Inferior parietal cortex (tissue), 1 donor: ENCODE measurements around the gene SOCS3.
A peak's percentile ranks its signal among the peaks of the same experiment; 100 is the strongest.

Experiments used
- DNase-seq: peaks from one replicate; pipeline ENCODE4 v3.0.0-alpha.2; 2016; ENCODE audit errors: extremely low spot score

Gene SOCS3

GRCh38 chr17:78367193-78367592 lies 7.3 kb upstream of the SOCS3 start:
- DNase-seq: no peak

- no peak for DNase-seq
Observed at GRCh38 chr17:78366109-78366848, 6.4 kb upstream of the SOCS3 start.

DNA sequence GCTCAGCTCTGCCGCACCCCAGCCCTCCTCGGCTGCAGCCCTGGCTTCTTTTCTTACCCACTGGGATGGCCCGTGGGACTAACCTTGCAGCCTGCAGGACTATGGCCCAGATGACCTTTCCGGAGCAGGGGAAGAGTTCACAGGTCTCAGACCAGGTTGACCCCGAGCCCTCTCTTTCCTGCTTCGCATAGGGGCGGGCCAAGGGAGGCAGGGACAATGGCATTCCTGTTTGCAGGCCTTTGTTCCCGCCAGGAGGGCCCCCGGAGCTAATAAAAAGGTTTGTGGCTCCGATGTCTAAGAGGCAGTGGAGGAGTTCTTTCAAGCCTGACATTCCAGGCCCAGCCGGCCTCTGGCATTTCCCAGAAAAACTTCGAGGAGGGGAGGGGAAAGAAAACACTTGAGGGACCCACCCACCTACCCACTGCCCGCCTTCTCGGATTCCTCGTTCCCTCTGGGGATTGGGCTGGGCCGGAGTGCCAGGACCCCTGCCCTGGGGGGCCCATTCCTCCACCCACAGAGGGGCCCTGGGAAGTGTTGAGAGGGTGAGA lies 5.8 kb upstream of the SOCS3 start:
- DNase-seq: no peak

- no peak for DNase-seq
Observed at GRCh38 chr17:78364436-78365281, 4.8 kb upstream of the SOCS3 start.

GRCh38 chr17:78362671-78363070 lies 2.8 kb upstream of the SOCS3 start:
- DNase-seq: no peak

DNA sequence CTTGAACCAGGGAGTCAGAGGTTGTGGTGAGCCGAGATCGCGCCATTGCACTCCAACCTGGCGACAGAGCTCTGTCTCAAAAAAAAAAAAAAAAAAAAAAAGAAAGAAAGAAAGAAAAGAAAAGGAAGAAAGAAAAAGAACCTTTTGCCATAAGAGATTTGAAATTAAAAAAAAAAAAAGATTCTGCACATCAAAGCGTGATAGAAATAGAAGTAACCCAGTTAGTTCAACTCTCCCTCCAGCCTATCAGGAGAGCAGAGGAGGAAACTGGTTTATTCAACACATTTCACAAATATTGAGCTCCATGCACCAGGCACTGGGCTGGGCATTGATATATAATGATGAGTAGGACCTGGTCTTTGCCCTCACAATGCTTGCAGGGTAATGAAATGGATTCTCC lies 2.4 kb upstream of the SOCS3 start:
- DNase-seq: no peak

DNA sequence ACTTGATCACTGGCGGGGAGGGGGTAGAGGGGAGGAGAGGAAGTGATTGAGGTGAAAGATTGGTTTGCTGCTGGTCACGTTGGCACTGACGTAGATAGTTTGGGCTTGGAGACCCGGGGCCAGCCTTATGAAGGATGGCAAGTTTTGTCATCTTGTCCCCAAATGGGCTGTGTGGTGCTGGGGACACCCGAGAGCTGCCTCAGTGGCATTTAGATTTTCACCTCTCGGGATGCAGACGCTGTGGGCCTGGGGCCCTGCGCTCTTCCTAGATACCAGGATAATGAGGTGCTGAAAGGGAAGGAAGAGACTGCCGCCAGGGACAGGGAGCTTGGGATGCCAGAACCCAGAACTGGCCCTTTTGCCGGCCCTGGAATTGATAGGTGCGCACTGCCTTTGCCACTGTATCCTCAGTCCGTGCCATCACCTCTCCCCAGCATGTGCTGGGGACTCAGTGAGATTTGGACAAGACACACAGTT lies 1.4 kb upstream of the SOCS3 start:
- DNase-seq: no peak

DNA sequence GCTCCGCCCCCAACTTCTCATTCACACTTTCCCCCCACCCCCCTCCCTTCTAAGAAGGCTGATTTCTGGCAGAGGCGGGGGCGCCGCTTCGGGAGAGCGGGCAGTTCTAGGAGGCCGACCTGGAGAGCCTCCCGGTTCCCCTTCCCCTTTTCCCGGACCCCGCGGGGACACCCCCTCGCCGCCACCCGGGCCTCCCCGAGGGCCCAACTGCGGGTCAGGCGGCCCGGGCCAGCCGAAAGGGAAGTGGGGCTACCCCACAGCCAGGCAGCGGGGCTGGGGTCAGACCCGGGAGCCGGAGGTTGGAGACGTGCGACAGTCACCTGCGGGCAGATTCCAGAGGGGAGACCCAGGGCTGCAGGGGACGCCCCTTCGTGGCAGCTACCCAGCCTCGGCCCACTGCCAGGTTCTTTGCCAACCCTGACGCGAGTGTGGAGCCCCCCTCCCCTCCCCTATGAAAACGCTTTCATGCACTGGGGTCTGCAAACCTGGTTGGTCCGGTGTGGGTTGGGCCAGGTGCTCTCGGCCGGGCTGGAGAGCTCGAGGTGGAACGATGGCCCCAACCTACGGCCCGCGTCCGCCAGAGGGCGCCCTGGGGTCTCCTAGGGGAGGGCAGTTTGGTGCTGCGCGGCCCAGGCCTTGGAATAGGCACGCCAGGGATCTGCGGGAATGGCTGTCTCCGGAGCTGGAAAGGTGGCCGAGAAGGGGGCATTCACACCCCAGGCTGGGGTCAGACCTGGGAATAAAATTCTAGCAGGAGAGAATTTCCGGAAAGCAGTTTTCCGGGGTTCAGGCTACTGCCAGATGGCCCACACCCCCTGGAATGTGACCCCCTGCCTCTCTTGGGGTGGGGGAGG lies 721 bp upstream of the SOCS3 start:
- DNase-seq: peak; percentile 80

DNA sequence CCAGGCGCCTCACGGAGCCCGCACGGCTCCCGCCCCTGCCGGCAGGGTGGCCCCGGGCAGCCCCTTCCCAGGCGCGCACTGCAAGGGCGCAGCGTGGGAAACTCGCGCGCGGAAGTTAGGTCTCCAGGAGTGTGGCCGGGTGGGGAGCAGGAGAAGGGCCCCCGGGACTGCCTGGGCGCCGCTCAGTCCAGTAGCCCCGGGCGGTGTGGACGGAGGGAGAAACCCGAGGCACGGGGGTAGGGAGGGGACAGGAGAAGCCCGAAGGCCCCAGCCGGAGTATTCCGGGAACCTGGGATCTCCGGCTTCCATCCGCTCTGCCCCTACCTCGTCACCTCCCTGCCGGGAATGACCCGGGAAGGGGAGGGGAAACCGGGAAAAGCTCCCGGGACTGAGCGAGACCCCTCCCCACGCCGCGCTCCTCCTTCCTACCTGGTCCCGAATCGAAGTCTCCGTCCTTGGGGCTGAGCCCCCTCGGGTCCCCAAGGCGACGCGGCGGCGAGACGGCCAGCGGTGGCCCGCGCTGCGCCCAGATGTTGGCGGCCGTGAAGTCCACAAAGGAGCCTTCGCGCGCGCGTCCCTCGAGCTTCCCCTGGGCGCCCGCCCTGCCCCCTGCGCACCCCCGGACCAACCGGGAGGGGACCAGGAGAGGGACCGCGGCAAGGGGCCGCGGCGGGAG lies 418 bp downstream of the SOCS3 start:
- DNase-seq: no peak

- DNase-seq: no peak
Observed at GRCh38 chr17:78358538-78359320, 1.1 kb downstream of the SOCS3 start.

DNA sequence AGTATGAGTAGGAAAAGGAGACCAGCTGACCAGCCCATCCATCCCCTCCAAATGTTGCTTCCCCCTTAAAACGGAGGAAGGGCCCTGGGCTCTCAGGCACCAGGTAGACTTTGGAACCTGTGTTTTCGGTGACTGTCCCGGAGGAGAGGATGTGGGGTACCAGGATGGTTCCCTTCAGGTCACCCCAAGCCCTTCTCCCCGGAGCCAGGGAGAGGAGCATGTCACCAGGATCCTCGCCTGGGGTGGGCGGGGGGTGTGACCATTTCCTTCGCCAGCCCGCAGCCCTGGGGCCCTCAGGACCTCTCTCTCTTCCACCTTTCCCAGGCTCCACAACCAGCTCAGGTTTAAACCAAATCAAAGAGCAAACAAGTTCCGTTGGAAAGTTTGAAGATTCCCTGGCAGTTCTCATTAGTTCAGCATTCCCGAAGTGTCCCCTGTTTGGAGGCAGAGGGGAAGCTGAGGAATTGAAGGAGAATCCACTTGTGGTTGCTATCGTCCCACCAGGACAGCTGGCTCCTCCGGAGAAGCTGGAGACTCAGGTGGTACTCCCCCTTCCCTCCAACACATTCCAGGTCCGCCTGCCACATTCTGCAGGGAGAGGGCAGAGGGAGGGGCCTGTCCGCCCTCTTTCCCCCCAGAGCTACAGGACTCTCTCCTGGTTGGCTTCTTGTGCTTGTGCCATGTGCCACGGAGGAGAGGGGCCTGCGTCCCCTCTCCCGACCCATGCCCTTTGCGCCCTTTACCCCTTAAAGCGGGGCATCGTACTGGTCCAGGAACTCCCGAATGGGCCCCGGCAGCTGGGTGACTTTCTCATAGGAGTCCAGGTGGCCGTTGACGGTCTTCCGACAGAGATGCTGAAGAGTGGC lies 2.0 kb downstream of the SOCS3 start:
- DNase-seq: no peak

GRCh38 chr17:78357177-78357586 lies 2.7 kb downstream of the SOCS3 start:
- no peak for DNase-seq

- no peak for DNase-seq
Observed at GRCh38 chr17:78356101-78356713, 3.7 kb downstream of the SOCS3 start.

DNA sequence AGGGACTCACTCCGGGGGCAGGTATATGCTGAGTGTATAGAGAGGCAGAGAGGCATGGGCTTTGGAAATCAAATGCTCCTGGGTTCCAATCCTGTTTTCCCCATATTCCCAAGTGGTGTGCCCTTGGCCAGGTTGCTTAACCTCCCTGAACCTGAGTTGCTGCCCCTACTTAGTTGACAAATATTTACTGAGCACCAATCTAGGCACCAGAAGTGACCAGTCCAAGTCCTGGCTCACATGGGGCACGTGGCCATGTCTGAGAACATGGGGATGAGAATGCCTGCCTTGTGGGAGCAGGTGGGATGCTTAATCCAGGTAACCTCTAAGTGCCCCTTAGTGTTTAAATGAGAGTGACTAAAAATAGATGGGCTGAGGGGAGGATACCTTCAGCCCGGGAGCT lies 4.2 kb downstream of the SOCS3 start:
- no peak for DNase-seq

- no peak for DNase-seq
Observed at GRCh38 chr17:78355045-78355641, 4.7 kb downstream of the SOCS3 start.

DNA sequence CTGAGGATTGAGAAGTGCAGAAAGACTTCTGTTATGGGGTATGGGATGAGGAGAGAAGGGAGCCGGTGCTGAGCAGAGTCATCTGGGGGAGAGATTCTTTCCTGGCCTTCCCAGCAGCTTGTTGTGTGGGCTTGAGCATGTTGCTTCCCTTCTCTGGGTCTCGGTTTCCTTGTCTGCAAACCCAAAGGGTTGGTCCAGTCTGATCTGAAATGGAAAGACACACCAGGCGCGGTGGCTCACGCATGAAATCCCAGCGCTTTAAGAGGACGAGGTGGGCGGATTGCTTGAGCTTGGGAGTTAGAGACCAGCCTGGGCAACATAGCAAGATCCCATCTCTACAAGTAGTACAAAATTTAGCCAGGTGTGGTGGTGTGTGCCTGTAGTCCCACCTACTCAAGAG lies 6.0 kb downstream of the SOCS3 start:
- DNase-seq: no peak

DNA sequence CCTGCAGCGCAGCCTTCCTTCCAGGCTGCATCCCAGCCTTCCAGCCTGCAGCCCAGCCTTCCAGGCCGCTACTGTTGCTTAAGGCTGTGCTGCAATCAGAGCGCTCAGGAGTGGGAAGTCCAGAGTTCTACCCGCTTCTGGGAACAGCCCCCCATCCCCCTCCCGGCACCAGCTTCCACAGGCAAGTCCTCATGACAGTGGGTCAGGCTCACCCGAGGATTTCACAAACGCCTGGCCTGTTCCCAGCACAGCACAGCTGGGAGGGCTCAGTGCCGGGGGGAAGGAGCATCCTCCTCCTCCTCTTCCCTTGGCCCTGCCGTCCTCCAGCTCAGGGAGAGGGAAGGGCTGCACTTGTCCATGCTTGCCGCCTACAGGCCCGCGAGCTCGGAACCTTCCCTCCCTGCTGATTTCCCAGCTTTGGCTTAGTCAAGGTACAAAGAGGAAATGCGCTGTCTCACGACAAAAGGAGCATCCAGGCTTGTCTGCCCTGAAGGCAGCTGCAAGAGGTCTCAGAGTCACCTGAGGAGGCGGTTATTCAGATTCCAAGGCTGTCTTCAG lies 8.3 kb downstream of the SOCS3 start:
- peak; percentile 71 for DNase-seq
